OCI-LY1 (cell line): ENCODE results near the gene IFI27.

Experiments used
- EZH2 ChIP-seq: fragments of 200-600 bp; sonication (generic), shearing (Covaris generic); IDR thresholded peaks from 2 replicates; pipeline ENCODE4 v1.8.0; 2017; ENCODE audit warnings: borderline replicate concordance, mixed run types, mild to moderate bottlenecking, antibody characterized with exemption, low read length, moderate library complexity, mixed read lengths
- TF ChIP-seq, protein P1 (sequence below): fragments of 200-600 bp; sonication (generic), shearing (Covaris generic); IDR thresholded peaks from 2 replicates; pipeline ENCODE4 v1.5.1; 2017; ENCODE audit warnings: mild to moderate bottlenecking, antibody characterized with exemption, low read length, moderate library complexity, mixed read lengths

DNA sequence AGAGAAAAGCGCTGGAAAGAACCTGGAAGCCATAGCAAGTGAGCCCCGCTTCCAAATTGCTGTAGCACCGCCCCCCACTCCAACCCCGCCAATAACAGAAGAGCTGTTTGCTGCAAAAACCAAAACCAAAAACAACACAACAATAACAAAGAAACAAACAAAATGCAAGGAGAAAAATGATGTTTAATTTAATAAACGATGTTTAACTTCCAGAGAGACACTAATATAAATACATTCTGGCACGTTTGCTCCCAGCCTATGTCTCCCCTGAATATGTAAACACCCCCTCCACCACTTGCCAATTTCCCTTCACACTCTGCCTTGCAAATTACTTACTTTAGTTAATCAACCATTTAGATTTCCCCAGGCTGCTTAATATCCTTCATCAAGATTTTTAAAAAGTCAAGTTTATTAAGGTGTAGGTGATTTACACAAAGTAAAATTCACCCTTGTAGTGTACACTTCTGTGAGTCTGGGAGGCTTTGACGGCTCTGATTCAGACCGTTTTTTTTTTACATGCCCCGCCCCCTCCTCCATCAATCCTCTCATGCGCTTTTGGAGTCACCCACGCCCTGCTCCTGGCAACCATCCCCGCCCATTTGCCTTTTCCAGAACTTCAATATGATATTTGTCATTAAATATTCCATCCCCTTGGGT, 19.4 kb downstream of the IFI27 start:
- TF ChIP-seq, protein P1, sequence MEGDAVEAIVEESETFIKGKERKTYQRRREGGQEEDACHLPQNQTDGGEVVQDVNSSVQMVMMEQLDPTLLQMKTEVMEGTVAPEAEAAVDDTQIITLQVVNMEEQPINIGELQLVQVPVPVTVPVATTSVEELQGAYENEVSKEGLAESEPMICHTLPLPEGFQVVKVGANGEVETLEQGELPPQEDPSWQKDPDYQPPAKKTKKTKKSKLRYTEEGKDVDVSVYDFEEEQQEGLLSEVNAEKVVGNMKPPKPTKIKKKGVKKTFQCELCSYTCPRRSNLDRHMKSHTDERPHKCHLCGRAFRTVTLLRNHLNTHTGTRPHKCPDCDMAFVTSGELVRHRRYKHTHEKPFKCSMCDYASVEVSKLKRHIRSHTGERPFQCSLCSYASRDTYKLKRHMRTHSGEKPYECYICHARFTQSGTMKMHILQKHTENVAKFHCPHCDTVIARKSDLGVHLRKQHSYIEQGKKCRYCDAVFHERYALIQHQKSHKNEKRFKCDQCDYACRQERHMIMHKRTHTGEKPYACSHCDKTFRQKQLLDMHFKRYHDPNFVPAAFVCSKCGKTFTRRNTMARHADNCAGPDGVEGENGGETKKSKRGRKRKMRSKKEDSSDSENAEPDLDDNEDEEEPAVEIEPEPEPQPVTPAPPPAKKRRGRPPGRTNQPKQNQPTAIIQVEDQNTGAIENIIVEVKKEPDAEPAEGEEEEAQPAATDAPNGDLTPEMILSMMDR = no peak
- no peak for TF ChIP-seq EZH2
